Nucleus accumbens (tissue), 56 donors: ENCODE results near the gene GMPR2.

Experiments used
- DNase-seq, 56 donors: peaks; one replicate each; lab custom pipeline; 2025; lab: John Stamatoyannopoulos, UW

Gene GMPR2

DNA sequence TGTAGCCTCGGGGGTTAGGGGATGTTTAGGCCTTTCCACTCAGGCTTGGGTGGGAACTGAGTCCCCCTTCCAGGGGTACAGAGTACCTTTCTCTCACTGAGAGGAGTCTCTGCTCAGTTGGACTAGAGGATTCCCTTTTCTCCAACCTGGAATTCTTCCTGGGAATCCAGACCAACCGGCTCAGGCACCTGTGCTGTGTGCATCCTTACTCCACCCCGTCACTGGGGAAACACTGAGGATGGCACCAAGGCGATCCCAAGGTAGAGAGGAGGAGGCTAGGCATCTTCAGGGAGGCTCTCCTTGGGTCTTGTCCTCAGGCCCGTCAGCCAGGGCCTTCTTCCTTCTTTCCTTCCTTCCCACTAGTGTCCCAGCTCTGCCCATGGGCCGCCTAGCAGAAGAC, 31.1 kb downstream of the GMPR2 start:
- DNase-seq, result no peak

- DNase-seq, result no peak
Measured at GRCh38 chr14:24264298-24264697, 31.6 kb downstream of the GMPR2 start.

DNA sequence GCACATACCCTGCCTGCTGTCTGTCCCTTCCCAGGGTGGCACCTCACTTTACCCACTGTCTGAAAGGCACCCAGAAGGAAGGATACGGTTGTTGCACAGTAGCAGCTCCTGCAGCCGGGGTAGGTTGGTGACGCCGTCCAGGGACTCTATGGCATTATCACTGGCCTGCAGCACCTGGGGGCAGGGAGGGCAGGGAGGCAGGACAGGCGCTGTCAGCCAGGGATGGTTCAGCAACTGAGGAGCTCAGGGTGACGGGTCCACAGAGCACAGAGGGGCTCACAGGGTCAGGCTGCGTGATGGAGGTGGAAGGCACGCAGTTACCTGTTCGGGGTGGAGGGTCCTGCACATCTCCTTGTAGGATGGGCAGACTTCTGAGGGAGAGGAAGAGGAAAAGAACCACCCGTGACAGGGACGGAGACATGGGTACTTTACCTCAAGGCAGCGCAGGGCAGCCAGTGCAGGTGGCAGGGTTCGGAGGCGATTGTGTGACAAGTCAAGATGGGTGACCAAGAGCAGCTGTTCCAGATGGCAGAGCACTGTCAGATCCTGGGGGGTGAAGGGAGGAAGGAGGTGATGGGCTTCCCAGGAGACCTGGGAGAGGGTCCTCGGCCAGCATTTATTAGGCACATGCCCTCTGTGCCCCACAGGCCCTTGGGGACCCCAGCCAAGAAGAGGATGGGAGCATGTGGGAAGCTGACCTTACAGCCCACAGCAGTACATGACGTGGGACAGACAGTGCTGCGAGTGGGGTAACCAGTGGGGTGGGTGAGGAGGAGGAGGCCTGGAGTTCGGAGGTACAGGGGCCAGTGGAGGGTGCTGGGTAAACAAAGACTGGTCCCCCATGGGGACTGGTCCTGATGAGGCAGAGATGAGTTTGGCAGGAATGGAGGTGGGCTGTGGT, 33.9 kb downstream of the GMPR2 start:
- DNase-seq, result no peak

- DNase-seq, result no peak
Measured at GRCh38 chr14:24267516-24267915, 34.8 kb downstream of the GMPR2 start.

DNA sequence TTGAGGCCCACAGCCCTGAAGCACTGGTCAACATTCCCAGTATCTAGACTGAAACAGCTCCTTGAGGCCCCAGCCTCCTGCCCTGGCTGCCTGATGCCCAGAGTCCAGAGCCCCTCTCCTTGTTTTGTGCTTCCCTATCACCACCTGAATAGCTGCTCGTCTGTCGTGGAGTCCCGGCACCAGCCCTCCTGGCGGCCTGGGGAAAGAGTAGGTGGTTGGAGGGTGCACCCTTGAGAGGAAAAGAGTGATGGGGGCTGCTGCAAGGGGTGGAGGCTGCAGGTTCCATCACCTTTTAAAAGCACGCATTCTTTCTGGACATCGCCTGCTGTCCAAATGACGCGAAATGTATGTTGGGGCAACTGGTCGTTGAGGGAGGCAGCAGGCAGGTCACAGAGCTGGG, 35.5 kb downstream of the GMPR2 start:
- DNase-seq, result no peak

- DNase-seq, result no peak
Measured at GRCh38 chr14:24269368-24269767, 36.6 kb downstream of the GMPR2 start.

GRCh38 chr14:24269910-24270536, 37.3 kb downstream of the GMPR2 start:
- no peak for DNase-seq

- peak in 2 of 56 donors; percentile 41 to 49 for DNase-seq
Measured at GRCh38 chr14:24270537-24271133, 37.9 kb downstream of the GMPR2 start.

DNA sequence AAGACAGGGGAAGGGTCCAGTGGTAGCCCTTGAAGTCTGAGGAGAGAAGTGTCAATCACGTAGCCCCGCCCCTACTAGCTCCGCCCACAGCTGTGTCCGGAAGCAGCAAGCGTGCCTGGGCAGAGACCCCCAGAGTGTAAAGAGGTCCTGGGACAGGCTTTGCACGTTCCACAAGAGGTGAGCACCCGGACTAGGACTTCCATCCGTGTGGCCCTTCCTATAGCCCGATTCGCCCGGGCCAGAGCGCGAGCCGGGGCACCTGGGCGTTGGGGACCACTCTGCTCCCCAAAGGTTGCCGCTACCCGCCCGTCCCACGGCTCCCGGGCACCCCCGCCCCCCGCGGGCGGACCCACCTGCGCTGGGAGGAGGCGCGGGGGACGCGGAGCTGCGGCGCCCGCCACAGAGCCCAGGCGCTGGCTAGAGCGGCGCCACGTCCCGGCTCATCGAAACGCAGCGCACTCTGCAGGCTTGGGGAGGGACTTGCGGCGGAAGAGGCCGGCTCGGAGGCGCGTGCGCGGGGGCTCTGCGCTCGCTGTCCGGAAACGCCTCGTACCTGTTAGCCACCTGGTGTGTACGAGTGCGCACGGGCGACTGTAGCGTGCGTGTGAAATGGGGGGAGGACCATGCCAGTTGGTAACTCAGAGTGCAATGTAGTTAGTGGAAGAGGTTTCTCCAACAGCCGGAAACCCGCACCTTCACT, 38.6 kb downstream of the GMPR2 start, which contains the start of gene RABGGTA:
Gene RABGGTA, minus strand, starts transcription at position 464 of the 700 bp plus-strand sequence. CDS start 482 bp downstream, outside the sequence.
- DNase-seq, result peak in 55 of 56 donors; percentile 27 to 87 (median 72)

DNA sequence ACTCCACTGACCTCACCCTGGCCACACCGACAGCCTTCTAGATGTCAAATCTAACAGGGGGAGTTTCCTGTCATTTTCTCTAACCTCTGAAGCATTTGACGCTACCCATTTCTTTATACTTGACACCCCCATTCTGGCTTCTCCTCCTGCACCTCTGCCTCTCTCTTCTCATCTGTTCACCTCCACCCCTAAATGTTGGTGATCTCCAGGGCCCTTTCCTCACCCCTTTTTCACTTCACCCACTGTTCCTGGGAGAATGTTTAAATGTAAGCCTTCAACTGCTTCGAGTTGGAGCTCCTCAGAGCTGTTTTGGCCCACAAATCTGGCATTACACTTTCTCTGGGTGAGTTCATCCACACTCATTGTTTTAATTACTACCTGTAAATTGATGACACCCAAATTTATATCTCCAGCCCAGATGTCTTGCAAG, 39.1 kb downstream of the GMPR2 start:
- no peak for DNase-seq

DNA sequence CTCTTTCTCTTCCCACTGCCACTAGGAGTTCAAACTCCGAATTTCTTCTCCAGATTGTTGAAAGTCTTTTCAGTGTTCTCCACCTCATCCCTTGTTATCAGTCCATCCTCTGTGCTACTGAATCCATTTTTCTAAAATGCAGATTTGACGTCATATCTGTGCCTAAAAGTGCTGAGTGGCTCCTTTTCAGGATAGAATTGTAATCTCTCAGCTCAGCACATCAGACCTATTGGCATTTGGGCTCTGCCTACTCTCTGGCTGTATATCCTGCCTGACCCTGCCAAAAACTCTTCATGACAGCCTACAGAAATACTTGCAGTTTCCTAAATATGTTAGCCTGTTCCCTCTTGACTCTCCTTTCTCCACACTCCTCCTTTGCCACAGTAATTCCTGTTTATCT, 39.7 kb downstream of the GMPR2 start:
- no peak for DNase-seq

- DNase-seq, result no peak
Measured at GRCh38 chr14:24273422-24273998, 40.8 kb downstream of the GMPR2 start.

DNA sequence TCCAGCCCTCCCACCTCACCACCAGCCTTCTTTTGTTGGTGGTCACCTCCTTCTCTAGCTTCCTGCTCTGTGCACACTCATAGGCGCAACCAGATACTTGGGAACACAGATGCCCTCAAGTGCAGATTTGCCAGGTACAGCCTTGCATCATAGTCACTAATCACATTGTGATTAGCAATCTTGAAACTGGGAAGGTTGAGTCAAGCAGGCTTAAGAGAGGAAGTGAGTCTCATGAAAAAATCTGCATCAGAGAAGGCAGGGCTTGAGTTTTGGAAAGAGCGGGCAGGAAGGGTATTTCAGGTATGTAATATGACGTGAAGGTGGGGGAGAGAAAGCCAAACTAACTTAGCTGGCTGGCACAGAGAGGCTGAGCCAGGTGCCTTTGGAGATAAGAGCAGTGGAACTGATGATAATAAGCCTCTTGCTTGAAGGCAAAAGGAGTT, 41.4 kb downstream of the GMPR2 start:
- DNase-seq, result peak in 2 of 56 donors; percentile 3 to 11

DNA sequence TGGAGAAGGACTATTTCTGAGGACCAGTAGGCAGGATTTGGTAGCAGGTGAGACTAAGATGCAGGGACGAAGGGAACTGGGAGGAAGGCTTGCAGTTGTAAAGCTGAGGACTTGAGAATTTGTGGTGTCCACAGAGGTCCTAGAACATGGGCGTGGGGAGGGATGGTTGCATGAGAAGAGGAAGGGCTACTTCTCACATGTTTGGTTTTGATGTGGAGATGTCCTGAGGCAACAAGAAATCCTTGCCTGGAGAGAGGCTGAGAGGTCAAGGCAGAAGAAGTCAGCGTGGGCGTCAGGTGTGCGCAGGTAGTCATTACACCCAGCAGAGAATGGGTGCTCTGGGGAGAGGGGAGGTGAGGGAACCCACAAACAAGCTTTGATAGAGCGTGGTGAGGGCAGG, 44.3 kb downstream of the GMPR2 start:
- DNase-seq, result no peak

DNA sequence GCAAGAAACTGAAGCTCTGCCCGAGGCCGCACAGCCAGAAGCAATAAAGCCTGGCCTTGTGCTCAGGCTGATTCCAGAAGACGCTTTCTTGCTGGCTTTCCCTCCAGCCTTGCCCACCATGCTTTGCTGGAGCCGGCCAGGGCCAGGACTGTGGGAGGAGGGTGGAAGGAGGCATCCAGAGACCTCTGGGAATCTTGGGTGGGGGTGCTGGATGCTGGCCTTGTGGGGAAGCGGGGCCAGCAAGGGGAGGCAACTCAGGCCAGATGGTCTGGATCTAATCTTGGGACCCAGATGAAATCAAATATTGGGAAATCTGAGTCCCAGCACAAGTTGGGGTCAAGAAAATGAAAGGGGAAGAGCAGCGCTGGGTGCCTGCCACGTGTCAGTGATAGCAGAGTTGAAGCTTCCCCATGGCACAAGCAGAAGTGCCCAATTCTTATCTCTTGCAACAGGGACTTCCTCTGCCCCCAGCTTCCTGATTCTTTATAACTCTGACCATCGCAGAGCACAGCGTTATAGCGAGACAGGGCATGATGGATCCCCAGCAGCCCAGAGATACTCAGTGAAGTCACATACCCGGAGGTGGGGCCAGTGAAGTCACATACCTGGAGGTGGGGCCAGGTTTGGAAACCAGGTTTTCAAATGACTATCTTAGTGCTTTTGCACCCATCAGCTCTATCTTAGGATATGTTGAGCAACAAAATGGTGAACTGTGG, 45.0 kb downstream of the GMPR2 start:
- DNase-seq, result peak in 9 of 56 donors; percentile 4 to 24 (median 10)

DNA sequence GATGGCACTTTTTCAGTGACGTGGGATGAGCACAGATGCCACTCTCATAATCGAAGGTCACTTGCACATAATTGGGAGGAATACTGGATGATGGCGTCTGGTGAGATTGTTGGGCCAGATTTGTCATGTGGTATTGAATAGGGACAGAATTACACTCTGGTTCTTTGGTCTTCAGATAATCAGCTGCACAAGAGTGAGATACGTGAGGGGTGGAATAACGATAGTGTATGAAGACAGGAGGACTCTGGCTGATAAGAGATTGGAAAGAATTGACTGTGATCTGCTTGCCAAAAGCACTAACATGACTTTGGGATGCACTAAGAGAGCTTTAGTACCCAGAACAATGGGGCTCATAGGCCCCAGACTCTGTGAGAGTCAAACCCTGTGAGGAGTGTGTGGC, 45.7 kb downstream of the GMPR2 start:
- no peak for DNase-seq

- peak in 39 of 56 donors; percentile 8 to 60 (median 28) for DNase-seq
Measured at GRCh38 chr14:24279301-24280186, 46.8 kb downstream of the GMPR2 start.

- no peak for DNase-seq
Measured at GRCh38 chr14:24280797-24281460, 48.2 kb downstream of the GMPR2 start.
